Breast epithelium (tissue), 3 donors: ENCODE data around the gene ALDH18A1.

Source experiments
- CTCF ChIP-seq, 3 donors: fragments of 450-650 bp; IDR thresholded peaks; one replicate each; pipeline ENCODE4 v1.5.1; 2016 to 2017; ENCODE audit warnings: antibody characterized with exemption in 3 of 3, mild to moderate bottlenecking in 3 of 3, moderate library complexity in 3 of 3
- POLR2A ChIP-seq: fragments of 450-650 bp; IDR thresholded peaks from one replicate; pipeline ENCODE4 v1.6.1; 2016; ENCODE audit warnings: antibody characterized with exemption, mild to moderate bottlenecking, moderate library complexity

- TF ChIP-seq CTCF (IDR thresholded peaks at IDR 0.05) = no peak
- no peak for TF ChIP-seq POLR2A
Observed at GRCh38 chr10:95653895-95654294, 2.6 kb downstream of the ALDH18A1 start.
